Measurements from ENCODE around the gene RERE.

DNA sequence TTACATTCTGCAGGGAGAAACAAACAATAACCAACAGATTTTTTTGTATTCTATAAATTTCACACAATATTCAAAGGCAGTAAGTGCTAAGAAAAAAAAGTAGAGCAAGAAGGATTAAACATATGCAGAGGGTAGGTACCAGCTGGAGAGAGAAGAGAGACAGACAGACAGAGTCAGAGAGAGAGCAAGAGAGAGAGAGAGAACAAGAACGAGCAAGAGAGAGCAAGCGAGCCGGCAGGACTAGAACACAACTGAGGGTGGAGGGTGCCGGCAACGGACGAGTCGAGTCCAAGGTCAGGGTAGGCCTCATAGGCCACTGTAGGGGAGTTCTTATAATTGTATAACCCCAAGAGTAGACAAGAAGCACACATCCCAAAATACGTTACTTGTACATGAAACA is 97.1 kb downstream of the RERE start:
- TF ChIP-seq, protein P1, sequence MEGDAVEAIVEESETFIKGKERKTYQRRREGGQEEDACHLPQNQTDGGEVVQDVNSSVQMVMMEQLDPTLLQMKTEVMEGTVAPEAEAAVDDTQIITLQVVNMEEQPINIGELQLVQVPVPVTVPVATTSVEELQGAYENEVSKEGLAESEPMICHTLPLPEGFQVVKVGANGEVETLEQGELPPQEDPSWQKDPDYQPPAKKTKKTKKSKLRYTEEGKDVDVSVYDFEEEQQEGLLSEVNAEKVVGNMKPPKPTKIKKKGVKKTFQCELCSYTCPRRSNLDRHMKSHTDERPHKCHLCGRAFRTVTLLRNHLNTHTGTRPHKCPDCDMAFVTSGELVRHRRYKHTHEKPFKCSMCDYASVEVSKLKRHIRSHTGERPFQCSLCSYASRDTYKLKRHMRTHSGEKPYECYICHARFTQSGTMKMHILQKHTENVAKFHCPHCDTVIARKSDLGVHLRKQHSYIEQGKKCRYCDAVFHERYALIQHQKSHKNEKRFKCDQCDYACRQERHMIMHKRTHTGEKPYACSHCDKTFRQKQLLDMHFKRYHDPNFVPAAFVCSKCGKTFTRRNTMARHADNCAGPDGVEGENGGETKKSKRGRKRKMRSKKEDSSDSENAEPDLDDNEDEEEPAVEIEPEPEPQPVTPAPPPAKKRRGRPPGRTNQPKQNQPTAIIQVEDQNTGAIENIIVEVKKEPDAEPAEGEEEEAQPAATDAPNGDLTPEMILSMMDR (IDR thresholded peaks at IDR 0.05): no peak
- TF ChIP-seq POLR2A (IDR thresholded peaks at IDR 0.05) (no peak), POLR2AphosphoS5 (IDR thresholded peaks at IDR 0.05) (no peak), EP300 (IDR thresholded peaks at IDR 0.05) (no peak)
